Measurements from ENCODE around the gene CHAT.
A peak's percentile ranks its signal among the peaks of the same experiment; 100 is the strongest.

CHAT gene

DNA sequence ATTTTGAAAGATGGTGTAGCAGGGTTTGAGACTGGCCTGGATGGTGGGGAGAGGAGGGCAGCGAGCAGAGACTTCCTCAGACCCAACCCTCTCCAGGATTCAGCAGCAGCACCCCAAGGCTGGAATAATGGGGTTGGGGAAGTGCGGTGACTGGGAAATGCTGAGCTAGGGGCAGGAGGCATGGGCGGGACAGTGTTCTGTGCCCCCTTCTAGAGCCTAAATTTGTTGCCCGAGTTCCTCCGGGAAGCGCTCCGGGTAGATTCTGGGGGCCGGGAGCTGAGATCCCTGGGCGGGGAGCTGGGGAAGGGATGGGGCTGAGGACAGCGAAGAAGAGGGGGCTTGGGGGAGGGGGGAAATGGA, at the start of gene CHAT:
TSS of gene CHAT (plus strand) at position 156 of the 360 bp plus-strand sequence. CDS start at position 309, 153 bp downstream.
- DNase-seq = no peak

DNA sequence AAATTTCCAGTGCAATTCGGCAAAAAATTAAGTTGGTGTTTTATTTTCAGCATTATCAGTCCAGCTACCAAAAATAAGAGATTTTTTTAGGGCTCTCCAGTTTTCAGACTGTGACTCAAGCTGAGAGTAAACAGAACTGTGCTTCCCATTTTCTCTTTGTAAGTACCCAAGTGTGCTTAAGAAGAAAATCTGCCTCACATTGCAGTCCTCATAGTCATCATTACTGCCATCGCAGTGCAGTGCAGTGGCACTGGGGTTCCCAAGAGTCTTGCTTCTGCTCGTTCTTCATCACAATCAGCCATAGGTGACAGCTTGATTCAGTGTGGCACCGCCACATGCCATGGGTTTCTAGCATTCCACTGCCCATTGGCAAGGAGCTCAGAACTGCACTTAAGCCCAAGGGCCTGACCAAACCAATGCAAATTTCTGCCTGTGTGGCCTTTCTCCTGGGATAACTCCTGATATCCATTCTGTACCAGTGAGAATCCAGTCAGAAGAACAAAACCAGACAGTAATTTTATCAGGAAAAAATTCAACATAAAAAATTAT, 49.3 kb upstream of the CHAT start:
- DNase-seq = no peak

DNA sequence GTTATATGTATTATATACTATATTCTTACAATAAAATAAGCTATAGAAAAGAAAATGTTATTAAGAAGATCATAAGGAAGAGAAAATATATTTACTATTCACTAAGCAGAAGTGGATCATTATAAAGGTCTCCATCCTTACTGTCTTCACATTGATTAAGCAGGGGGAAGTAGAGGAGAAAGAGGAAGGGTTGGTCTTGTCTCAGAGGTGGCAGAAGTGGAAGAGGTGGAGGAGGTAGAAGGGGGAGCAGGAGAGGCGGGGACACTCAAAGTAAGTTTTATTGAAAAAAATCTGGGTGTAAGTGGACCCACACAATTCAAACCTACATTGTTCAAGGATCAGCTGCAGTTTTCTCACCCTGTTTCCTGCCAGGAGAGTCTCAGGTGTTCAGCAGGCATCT, 46.0 kb upstream of the CHAT start:
- DNase-seq = no peak

DNA sequence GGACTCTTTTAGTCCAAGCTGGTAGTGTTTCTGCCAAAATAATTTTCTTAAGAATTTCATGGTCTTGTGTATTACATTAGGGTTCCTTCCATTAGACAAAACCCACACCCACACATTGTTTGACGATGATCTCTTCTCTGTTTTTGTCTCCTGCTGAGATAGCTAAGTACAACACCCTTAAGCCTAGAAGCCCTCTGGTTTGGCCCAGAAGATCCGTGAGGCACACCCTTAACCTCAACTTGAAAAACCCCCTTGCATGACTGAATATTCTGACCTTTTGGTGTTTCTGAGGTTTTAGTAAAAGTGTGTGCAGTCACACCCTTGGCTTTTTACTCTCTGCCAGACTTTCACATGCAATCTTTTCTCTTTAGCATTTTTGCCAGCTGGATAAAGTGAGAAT, 45.6 kb upstream of the CHAT start:
- no peak for DNase-seq

DNA sequence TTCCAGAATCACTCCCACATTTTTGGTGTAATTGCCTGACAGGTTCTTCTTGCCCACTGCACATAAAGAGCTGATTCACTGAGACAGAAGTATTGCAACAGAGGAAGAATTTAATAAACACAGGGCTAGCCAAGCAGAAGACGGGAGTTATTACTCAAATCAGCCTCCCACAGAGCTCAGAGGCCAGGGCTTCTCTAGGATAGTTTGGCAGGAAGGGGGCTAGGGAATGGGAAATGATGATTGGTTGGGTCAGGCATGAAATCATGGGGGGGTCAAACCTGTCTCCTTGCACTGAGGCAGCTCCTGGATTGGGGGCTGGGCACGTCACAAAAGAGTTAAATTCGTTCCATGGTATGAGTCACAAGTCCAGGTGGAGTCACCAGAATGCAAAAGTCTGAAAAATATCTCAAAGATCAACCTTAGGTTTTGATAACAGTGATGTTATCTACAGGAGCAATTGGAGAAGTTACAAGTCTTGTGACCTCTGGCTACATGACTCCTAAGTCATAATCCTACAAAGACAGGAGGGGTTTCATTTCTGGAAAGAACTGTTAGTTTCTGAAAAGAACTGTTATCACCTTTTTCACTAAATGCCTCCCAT, 44.7 kb upstream of the CHAT start:
- peak; percentile 13 to 42 (median 22) for DNase-seq

DNA sequence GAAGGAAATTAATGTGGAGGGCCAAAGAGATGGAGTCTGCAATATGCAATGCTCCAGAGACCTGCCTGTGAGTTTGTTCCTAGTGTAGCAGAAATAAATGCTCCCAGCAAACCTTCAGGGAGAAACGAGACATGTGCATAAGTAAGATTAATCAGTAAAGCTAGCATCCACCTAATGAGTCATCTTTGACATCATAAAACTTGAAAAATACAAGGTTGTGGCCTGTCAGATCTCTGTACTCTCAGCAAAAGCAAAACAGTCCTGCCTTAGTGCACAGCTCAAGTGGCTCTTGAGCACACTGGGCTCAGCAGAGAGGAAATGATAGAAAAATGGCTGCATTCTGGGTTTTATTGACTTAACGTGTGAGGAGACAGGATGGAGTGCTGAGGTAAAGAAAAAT, 42.4 kb upstream of the CHAT start:
- no peak for DNase-seq

DNA sequence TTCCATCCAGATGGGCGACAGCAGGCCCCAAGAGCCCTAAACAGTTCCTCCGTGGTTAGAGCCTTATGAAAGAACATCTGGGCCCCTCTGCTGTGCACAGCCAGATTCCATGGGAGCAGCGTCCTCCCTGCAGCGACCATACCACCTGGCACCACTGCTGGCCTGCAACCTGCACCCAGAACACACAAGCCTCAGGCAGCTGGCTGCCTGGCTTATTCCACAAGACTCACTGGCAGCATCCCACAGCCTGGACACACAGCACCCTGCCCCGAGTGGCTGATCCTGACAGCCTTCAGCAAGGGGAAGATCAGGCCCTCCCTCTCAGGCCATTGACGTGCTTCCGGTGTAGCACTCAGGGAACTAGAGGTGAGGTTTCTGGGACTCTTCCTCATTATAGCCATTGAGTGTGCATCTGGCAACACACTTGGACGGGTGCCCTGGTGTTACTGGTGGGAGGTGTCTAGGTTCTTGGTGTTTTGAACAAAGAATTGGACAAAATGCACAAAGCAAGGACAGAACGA, 41.2 kb upstream of the CHAT start:
- no peak for DNase-seq

DNA sequence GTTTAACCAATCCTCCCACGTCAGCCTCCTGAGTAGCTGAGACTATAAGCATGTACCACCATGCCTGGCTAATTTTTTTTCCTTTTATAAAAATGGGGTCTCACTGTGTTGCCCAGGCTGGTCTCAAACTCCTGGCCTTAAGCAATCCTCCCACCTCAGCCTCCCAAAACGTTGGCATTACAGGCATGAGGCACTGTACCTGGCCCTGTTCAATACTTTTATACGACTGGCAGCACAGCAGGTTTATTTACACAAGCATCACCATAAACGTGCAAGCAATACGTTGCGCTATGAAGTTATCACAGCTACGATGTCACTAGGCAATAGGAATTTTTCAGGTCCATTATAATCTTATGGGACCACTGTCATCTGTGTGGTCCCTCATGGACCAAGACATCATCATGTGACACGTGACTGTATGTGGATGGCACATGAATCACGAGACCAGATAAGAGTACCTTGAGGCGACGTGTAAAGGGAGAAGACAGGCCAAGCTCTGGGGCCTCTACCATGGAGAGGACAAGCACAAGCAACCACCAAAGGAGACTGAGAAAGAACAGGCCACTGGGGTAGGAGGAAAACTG, 38.3 kb upstream of the CHAT start:
- no peak for DNase-seq

DNA sequence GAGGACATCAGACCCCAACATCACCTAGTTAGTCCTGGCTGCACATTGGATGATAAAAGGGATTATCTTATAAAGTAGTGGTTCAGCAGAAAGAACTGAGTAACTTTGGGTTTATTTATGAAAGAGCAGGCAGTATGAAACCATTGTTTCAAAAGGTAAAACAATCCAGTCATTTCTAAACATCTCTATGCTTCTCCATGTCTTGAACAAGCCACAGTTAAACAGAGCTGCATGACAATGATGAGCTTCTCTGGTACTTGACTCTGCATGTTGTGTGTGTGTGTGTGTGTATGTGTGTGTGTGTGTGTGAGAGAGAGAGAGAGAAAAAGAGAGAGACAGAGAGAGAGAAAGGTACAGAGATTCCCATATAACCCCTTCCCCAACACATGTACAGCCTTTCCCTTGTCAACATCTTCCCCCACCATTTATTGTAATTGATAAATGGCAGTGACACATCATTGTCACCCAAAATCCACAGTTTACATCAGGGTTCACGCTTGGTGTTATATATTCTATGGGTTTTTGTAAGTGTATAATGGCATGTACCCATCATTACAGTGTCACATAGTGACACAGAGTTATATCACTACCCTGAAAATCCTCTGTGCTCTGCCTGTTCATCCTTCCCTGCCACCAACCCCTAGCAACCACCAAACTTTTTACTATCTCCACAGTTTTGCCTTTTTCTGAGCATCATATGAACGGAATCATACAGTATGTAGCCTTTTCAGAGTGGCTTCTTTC, 36.5 kb upstream of the CHAT start:
- DNase-seq = no peak

DNA sequence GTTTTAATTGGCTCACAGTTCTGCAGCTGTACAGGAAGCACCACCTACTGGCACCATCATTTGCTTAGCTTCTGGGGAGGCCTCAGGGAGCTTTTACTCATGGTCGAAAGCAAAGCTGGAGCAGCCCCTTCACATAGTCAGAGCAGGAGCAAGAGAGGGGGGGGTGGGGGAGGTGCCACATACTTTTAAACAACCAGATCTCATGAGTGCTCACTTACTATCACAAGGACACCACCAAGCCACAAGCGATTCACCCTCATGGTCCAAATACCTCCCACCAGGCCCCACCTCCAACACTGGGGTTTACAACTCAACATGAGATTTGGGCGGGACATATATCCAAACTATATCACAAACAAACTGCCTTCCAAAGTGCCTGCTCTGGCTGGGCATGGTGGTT, 35.4 kb upstream of the CHAT start:
- no peak for DNase-seq

DNA sequence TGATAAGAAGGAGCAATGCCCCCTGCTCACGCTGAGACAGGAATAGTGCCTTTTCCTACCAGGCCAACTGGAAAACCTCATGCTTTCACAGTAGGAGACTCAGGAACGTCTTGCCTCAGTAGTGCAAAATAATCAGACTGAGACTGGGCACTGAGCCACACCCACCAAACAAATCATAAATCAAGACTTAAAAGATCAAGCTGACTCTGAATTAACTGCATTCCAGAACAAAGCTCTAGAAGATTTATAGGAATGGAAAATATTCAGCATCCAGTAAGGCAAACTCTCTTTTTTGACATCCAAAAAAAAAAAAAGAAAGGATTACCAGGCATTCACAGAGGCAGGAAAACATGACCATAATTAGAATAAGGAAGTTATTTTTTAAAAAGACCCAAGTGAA, 34.2 kb upstream of the CHAT start:
- DNase-seq = no peak

DNA sequence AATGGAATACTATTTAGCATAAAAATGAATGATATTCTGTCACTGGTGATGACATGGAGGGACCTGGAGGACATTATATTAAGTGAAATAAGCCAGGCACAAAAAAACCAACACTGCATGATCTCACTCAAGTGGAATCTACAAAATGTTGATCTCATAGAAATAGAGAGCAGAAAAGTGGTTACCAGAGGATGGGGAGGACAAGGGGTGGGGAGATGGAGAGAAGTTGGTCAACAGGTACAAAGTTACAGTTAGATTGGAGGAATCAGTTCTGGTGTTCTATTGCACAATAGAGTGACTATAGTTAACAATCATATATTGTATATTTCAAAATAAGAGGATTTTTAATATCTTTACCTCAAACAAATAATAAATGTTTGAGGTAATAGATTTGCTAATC, 28.4 kb upstream of the CHAT start:
- DNase-seq = no peak

DNA sequence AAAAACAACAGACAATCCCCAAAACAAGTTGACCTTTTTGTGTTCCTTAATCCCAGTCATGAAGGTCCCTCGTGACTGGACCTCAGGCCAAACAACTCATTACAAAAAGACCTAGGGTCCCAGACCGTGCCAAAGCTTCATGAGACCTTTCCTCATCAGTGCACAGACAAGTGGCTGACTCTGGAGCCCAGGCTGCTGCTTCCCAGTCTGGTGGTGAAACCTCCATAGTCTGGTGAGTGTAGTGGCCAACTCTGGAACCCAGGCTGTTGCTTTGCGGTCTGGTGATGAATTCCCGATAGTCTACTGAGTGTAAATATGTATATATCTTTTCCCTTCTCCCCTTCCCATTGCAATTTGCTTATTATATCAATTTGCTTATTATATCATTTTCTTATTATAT, 25.9 kb upstream of the CHAT start:
- no peak for DNase-seq

DNA sequence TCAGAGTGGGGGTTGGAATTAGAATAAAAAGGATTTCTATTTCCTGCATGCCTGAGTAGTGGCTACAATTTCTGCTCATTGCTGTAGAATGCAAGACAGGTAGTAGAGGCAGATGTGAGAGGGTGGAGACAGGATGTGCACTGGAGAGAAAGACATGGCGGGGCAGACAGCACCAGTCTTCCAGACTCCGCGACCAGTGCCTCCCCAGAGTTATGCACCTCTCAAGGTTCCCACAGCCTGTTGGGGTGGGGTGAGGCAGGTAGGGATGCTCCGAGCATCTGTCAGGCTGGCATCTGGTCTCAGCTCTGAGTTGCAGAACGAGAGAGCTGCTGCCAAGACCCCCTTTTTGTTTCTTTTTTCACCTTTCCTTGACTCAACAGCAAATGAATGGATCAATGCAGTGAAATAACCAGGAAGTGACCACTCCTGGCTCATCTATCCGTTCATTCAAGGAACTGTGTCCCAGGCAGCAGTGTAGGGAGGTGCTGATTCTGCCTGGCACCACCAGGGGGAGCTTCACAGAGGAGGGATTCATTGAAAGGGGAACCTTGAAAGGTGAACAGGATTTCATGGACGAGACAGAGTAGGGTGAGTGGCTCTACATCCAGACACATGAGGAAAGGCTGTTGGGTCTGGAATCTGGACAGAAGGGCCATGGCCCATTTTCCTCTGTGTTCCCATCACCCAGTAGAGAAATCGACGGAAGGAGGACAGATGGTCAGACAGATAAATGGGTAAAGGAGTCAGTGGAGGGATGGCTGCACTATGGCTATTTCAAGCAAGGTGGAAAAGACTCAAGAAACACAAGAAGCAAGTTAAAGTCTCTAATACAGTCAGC, 20.9 kb upstream of the CHAT start:
- DNase-seq = peak; percentile 75 to 86 (median 84)

DNA sequence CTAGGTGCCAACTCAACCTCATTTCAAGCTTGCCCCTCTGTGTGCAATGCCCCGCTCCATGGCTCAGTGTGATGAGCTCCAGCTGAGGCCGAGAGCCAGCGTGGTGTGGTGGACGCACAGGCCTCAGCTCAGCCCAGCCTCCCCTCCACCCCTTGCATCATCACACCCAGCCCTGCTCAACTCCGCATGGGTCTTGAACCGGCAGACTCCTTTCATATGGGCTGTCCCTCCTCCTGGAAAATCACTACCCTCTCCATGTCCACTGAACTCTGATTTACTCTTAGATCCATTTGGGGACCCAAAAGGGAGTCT, 20.3 kb upstream of the CHAT start:
- no peak for DNase-seq

DNA sequence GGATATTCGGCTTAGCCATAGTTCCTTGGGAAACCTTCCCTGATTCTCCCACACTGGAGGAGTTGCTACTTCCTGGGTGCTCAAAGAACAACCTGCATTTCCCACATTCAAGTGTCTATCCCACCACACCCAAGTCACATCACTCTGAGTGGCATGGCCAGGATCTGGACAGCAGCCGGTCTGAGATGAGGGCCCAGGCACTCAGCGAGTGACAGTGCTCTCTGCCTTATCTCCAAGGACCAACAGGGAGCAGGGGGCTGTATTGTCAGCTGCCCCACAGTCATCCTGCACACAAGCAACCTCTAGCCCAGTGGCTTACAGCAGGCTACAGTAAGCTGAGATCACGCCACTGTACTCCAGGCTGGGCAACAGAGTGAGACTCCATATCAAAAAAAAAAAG, 19.8 kb upstream of the CHAT start:
- DNase-seq = no peak

DNA sequence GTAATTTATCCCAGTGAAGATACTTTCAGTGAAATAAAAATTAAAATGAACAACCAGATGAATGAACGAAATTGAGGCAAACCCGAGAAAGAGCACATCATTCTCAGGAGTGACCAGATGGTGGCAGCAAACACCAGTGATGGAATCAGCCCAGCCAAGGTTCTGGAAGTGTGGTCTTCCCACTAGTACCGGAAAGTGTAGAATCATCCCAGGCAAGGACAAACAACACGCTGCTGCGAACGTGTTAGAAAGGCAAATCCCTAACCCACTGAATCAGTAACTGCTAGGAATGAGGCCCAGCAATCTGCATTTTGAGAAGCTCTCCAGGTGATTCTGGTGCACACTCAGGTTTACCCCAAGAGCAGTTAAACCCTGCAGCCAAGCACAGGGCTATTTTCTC, 19.2 kb upstream of the CHAT start:
- DNase-seq = peak; percentile 53 to 64 (median 63)

DNA sequence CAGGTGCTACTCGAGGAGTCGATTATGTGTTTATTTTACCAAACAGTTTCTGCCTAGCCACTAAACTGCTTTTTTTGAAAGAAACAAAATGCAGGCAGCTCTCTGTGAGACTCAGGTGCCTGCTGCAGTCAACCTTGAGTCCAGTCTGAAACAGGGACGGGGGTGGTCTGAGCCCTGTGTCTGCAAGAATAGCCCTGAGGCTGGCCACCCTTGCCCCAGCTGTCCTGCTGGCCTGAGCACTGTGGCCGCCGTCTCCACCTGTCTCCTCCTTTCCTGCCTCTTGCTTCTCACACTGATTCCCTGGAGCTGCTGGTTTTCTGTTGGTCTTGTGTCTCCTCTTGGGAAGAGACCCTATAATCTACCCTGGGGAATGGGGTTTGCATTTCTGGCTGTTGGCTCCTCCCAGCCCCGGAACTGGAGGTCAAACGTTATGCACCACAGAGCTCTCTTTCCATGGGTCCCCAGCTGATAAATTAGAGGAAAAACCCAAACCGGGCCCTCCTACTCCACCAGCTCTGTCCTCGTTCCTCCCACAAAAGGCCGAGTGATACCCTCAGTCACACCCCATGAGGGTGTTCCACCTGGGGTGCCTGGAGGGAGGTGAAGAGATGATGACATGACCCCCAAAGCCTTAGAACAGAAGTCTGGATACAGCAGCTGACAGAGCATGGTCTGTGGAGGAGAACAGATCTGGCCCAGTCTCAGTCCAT, 18.7 kb upstream of the CHAT start:
- DNase-seq = no peak

DNA sequence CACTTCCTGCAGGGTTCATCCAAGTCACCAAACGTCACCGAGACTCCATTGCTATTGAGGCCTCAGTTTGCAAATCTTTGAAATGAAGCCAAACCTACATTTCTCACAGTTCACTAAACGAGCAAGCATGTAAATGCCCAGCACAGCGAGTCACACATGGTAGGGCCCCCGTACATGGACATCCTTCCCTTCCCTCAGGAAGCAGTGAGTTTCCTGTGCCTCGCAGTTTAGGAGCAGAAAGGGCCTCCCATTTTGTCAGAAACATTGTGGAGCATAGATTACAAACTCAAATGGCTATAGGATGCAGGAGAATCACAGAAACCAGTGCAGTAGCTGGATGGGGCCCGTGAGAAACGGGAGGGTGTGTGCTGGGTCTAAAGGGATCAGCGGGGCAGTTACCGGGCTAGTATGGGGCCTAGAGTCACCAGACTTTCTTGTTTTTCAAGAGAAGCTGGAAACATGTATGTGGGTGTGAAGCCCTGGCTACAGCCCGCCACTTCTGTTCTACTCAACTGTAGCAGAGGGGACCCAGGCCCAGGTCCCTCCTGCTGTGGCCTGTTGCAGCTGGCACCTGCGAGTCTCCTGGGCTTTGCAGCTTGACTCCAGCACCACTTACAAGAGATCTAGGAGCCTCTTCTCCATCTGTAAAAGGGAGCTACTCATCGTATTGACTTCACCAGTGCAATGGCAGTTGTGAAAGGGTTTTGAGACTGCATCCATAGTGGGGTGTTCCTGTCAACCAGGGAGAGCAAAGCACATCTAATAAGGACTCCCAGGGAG, 17.9 kb upstream of the CHAT start:
- DNase-seq = no peak

DNA sequence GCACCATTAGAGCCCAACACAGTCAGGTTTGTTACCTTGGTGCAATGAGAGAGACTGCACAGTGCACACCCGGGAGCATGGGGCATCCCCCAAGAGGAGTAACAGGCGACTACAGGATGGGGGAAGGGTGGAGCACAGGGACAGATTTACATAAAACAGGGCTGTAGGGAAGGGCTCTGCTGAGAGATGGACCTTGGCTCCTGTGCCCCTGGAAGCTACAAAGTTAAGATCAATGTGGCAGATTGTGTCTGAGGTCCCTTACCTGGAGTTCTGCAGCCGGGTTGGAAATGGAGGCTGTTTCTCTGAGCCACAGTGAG, 17.4 kb upstream of the CHAT start:
- DNase-seq = no peak

DNA sequence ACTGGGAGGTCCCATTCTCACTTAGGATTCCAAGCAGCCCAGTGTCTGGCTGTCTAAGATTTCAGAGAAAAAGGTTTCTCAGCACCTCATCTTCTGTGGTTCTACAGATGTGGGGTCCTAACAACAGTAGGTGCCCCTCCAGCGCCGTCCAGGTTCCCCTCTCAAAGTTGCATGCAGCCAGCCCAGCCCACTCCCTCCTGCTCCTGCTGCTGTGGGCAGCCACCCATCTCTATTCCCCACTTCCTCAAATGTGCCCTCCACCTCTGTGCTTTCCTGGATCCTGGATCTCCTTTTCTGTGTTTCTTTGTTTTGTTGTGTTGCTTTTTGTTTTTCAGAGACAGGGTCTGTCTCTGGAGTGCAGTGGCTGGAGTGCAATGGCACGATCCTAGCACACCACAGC, 17.0 kb upstream of the CHAT start:
- DNase-seq = no peak

Measured in suppressor macrophage treated with lipopolysaccharide for 1 hour (primary cell).